ENCODE data around the gene ZNF500.
A peak's percentile ranks its signal among the peaks of the same experiment; 100 is the strongest.

Gene ZNF500

GRCh38 chr16:4737545-4737944, 29.4 kb downstream of the ZNF500 start:
- TF ChIP-seq, protein P1, sequence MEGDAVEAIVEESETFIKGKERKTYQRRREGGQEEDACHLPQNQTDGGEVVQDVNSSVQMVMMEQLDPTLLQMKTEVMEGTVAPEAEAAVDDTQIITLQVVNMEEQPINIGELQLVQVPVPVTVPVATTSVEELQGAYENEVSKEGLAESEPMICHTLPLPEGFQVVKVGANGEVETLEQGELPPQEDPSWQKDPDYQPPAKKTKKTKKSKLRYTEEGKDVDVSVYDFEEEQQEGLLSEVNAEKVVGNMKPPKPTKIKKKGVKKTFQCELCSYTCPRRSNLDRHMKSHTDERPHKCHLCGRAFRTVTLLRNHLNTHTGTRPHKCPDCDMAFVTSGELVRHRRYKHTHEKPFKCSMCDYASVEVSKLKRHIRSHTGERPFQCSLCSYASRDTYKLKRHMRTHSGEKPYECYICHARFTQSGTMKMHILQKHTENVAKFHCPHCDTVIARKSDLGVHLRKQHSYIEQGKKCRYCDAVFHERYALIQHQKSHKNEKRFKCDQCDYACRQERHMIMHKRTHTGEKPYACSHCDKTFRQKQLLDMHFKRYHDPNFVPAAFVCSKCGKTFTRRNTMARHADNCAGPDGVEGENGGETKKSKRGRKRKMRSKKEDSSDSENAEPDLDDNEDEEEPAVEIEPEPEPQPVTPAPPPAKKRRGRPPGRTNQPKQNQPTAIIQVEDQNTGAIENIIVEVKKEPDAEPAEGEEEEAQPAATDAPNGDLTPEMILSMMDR (conservative IDR thresholded peaks at IDR 0.05) = no peak
- no peak overlapping the region for H3K27ac ChIP-seq

- TF ChIP-seq, protein P1 (conservative IDR thresholded peaks at IDR 0.05) = no peak
- TF ChIP-seq ZFX (IDR thresholded peaks at IDR 0.05) = no peak
- H3K27ac ChIP-seq = no peak overlapping the region
Observed at GRCh38 chr16:4736546-4736945, 30.4 kb downstream of the ZNF500 start.

DNA sequence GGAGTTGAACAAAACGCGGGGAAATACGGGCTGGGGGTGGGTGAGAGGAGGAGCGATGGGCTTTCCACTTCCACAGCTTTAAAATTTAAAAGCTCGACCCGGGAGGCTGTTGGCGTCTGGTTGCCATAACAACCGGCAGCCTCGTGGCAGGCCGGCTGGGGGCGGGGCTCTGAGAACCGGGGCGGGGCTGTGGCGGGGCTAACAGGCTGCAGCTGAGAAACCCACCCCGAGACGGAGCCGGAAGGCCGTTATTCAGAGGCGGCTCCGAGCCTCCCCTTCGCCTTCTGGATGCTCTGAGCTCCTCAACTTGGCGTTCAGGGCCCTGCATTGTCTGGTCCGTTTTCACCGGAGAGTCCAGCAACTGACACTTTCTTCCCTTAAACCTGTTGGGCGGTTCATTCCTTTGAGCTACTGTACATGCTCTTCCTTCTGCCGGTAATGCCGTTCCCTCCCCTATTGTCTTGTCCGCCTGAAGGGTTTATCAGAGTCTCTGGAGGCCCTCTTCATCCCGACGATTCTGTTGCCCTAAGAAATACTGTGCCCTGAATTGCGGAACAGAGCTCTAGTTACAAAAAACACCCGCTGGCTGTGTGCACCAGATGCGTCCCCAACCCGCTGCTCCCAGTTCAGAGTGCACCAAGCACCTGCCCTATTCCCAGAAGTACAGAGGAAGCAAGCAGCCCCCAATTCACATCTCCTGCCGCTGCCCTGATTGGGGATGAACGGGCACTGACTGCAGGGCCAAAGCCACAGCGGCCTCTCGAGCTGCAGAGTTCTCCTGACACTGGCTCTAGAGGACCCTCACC, 32.0 kb downstream of the ZNF500 start:
- TF ChIP-seq, protein P1 (conservative IDR thresholded peaks at IDR 0.05) = no peak
- TF ChIP-seq ZFX (IDR thresholded peaks at IDR 0.05) = no peak
- H3K27ac ChIP-seq = peak overlapping the region; percentile 87

DNA sequence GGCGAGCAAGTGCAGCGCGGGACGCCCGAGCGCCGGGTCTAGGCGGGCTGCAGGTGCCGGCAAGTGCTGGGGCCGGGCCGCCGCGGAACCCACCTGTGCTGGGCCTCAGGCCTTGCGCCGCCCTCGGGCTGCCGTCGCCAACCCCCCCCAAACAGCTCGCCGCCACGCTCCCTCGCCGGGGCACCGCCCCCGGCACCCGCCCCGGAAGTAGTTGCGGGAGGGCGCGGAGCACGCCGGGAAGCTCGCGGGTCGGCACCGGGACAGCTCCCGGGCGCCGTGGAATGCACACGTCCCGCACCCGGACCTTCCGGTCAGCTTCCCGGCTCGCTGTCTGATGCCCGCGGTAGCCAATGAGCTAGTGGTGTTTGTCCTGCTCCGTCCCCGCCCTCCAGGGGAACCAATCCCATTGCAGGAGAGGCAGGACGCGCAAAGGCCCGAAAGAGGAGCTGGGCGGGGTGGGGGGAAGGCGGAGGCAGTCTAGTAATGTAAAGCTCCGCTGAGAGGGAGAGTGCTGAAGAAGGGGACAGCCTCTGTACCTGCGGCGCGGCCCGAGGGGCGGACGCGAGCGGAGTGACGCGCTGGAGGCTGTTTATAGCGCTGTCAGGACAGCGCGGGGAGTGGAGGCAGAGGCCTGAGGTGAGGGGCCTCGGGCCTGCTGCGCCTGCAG, 32.8 kb downstream of the ZNF500 start, which contains the start of the genes ANKS3 and DNAAF8:
Gene ANKS3, minus strand, starts transcription at position 209 of the 667 bp plus-strand sequence. CDS start 4,122 bp downstream, outside the sequence.
Gene DNAAF8, plus strand, starts transcription at position 475 of the 667 bp plus-strand sequence. CDS start 1,978 bp downstream, outside the sequence.
- peak within 1 kb of the TSS; percentile 87 for H3K27ac ChIP-seq
- TF ChIP-seq, protein P1 (conservative IDR thresholded peaks at IDR 0.05) = no peak
- peak; percentile 83; the same call in 1 of the 2 replicates for TF ChIP-seq ZFX (IDR thresholded peaks at IDR 0.05)

DNA sequence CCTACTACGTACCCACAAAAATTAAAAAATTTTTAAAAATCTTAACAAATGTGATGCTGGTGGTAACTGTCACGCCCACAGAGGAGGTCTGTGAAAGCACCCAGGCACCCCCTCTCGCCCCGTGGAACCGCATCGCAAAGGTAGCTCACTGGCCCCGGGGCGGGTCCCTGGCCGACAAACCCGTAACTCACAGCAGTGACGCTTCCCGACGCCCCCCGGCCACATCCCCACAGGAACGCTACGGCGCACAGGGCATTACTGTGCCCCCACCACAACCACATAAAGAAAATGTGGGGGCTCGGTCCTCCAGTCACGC, 33.3 kb downstream of the ZNF500 start:
- TF ChIP-seq ZFX (IDR thresholded peaks at IDR 0.05) = no peak
- TF ChIP-seq, protein P1 (conservative IDR thresholded peaks at IDR 0.05) = no peak
- peak overlapping the region; percentile 87 for H3K27ac ChIP-seq

- peak overlapping the region; percentile 87 for H3K27ac ChIP-seq
- no peak for TF ChIP-seq ZFX (IDR thresholded peaks at IDR 0.05)
- TF ChIP-seq, protein P1 (conservative IDR thresholded peaks at IDR 0.05) = no peak
Observed at GRCh38 chr16:4733211-4733742, 33.7 kb downstream of the ZNF500 start.

DNA sequence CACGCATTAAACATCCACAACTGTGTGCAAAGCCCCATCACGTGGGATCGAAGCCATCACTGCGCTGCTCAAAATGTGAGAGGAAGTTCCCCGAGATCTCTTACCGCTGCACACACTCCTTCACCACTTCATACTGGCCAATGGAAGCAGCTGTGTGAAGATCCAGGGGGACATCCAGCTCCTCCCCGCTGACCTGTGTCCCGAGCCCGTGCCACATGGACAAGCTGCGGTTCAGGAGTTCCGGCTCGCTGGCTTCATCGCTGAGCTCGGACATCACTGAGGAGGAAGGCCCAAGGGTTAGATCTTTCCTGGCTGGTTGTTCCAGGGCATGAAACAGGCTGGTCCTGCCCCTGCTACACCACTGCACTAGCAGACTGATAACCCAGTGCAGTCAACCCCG, 37.1 kb downstream of the ZNF500 start:
- TF ChIP-seq ZFX (IDR thresholded peaks at IDR 0.05) = no peak
- TF ChIP-seq, protein P1 (conservative IDR thresholded peaks at IDR 0.05) = no peak
- H3K27ac ChIP-seq = no peak overlapping the region
